ENCODE data around the gene CDH20. TPM values are rescaled to one million over a fixed set of nuclear protein-coding genes. Genes with fewer than 3 reads are reported as not detected.

Gene CDH20
- total RNA-seq, 1 experiment from 2014 or later: not detected

- Mint-ChIP-seq H3K4me1 (ENCODE audit: low read depth, unreplicated experiment) (peaks cover 12% of the 10 kb centered on the region), H3K9me3 (ENCODE audit: low read depth, unreplicated experiment) (no peaks in the 10 kb centered on the region)
- no peak for DNase-seq
These were observed 126.8 kb downstream of the CDH20 start for GRCh38 chr18:61459896-61460648.

GRCh38 chr18:61464551-61465142 is 131.4 kb downstream of the CDH20 start:
- BruUV-seq (replicated peaks): no TSS peak
- DNase-seq: peak; percentile 17
- Mint-ChIP-seq H3K4me1 (ENCODE audit: low read depth, unreplicated experiment) (peaks cover 17% of the 10 kb centered on the region), H3K27ac (ENCODE audit: unreplicated experiment) (peak overlapping the region; percentile 71), H3K9me3 (ENCODE audit: low read depth, unreplicated experiment) (no peaks in the 10 kb centered on the region), H3K27me3 (ENCODE audit: unreplicated experiment) (no peaks in the 10 kb centered on the region), H3K4me3 (ENCODE audit: low read depth, unreplicated experiment) (peak overlapping the region; percentile 24), H3K36me3 (ENCODE audit: insufficient read depth, unreplicated experiment) (no peaks in the 10 kb centered on the region)
- TF ChIP-seq, protein P1, sequence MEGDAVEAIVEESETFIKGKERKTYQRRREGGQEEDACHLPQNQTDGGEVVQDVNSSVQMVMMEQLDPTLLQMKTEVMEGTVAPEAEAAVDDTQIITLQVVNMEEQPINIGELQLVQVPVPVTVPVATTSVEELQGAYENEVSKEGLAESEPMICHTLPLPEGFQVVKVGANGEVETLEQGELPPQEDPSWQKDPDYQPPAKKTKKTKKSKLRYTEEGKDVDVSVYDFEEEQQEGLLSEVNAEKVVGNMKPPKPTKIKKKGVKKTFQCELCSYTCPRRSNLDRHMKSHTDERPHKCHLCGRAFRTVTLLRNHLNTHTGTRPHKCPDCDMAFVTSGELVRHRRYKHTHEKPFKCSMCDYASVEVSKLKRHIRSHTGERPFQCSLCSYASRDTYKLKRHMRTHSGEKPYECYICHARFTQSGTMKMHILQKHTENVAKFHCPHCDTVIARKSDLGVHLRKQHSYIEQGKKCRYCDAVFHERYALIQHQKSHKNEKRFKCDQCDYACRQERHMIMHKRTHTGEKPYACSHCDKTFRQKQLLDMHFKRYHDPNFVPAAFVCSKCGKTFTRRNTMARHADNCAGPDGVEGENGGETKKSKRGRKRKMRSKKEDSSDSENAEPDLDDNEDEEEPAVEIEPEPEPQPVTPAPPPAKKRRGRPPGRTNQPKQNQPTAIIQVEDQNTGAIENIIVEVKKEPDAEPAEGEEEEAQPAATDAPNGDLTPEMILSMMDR (IDR thresholded peaks at IDR 0.05; ENCODE audit: unreplicated experiment): no peak
- CTCF ChIA-PET: interaction anchor here (0.5 to 1.0 kb wide), 4 partner anchors 10 to 142 kb away, joined by 3 to 5 read pairs (median 3); no protein-coding TSS in a partner anchor
- intact Hi-C loops (cut with micrococcal nuclease; ENCODE audit: unreplicated experiment): no loop called here

More at GRCh38 chr18:61459896-61460648, 126.8 kb downstream of the CDH20 start:
- intact Hi-C loops (cut with micrococcal nuclease; ENCODE audit: unreplicated experiment): no loop called here
- TF ChIP-seq, protein P1 (IDR thresholded peaks at IDR 0.05; ENCODE audit: unreplicated experiment): no peak
- BruUV-seq (replicated peaks): no TSS peak
- Mint-ChIP-seq H3K4me3 (ENCODE audit: low read depth, unreplicated experiment) (no peak overlapping the region), H3K27me3 (ENCODE audit: unreplicated experiment) (no peaks in the 10 kb centered on the region), H3K27ac (ENCODE audit: unreplicated experiment) (no peak overlapping the region), H3K36me3 (ENCODE audit: insufficient read depth, unreplicated experiment) (no peaks in the 10 kb centered on the region)
- CTCF ChIA-PET: no interaction called here

GRCh38 chr18:61466736-61467135 is 133.5 kb downstream of the CDH20 start:
- Mint-ChIP-seq H3K4me1 (ENCODE audit: low read depth, unreplicated experiment) (peaks cover 17% of the 10 kb centered on the region), H3K27ac (ENCODE audit: unreplicated experiment) (no peak overlapping the region), H3K36me3 (ENCODE audit: insufficient read depth, unreplicated experiment) (no peaks in the 10 kb centered on the region), H3K4me3 (ENCODE audit: low read depth, unreplicated experiment) (no peak overlapping the region), H3K9me3 (ENCODE audit: low read depth, unreplicated experiment) (no peaks in the 10 kb centered on the region), H3K27me3 (ENCODE audit: unreplicated experiment) (no peaks in the 10 kb centered on the region)
- no peak for DNase-seq
- TF ChIP-seq, protein P1 (IDR thresholded peaks at IDR 0.05; ENCODE audit: unreplicated experiment): no peak
- intact Hi-C loops (cut with micrococcal nuclease; ENCODE audit: unreplicated experiment): no loop called here
- no TSS peak for BruUV-seq (replicated peaks)
- CTCF ChIA-PET: no interaction called here

GRCh38 chr18:61470031-61470674 is 136.9 kb downstream of the CDH20 start:
- H3K36me3 Mint-ChIP-seq (ENCODE audit: insufficient read depth, unreplicated experiment): no peaks in the 10 kb centered on the region
- no TSS peak for BruUV-seq (replicated peaks)
- CTCF ChIA-PET: no interaction called here
- intact Hi-C loops (cut with micrococcal nuclease; ENCODE audit: unreplicated experiment): no loop called here
- DNase-seq: no peak
- peaks cover 4% of the 10 kb centered on the region for H3K4me1 Mint-ChIP-seq (ENCODE audit: low read depth, unreplicated experiment)
- no peak overlapping the region for H3K4me3 Mint-ChIP-seq (ENCODE audit: low read depth, unreplicated experiment)
- H3K9me3 Mint-ChIP-seq (ENCODE audit: low read depth, unreplicated experiment): no peaks in the 10 kb centered on the region
- TF ChIP-seq, protein P1 (IDR thresholded peaks at IDR 0.05; ENCODE audit: unreplicated experiment): no peak
- no peak overlapping the region for H3K27ac Mint-ChIP-seq (ENCODE audit: unreplicated experiment)
- H3K27me3 Mint-ChIP-seq (ENCODE audit: unreplicated experiment): peaks cover 18% of the 10 kb centered on the region

All from Calu3 (cell line).